ENCODE results near the gene LMBRD1.

LMBRD1 gene

DNA sequence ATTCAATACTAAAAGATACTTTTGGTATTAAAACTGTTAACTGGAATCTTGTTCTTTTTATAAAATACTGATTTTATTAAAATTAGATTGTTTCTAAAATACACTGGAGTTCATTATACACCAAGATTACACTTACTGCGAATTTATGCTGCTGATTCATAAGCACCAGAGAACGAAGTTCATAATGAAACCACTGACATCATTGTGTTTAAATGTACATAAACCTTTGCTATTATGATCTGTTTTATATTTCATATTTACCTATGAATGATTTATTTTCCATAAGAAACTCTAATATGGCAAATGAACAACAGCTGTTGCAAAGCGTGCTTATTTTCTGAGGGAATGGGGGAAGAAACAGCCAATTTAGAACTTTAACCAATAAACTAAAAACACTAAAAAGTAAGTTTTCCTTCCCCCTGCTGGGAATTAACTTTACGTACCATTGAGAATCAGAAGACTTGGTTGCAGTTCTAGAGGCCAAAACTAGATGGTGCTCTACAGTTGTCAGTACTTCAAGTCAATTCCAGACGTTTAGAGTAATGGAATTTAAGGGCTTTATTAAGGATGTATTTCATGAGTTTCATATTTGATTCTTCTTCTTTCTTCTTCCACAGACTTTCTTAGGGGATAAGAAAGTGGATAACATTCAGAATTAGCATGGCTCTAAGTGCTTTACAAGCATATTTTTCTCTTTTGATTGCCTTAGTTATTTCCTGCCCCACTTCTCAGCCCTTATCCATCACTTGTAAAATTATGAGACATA is 38.8 kb upstream of the LMBRD1 start:
- no peak for TF ChIP-seq TEAD4 (IDR thresholded peaks at IDR 0.05)
- peak; percentile 74 for TF ChIP-seq RAD21 (IDR thresholded peaks at IDR 0.05; ENCODE audit: low read depth)

- TF ChIP-seq EGR1 (IDR thresholded peaks at IDR 0.05) (no peak), RAD21 (IDR thresholded peaks at IDR 0.05; ENCODE audit: low read depth) (no peak), ZBTB7A (IDR thresholded peaks at IDR 0.05; ENCODE audit: low read depth) (no peak), TCF12 (IDR thresholded peaks at IDR 0.05; ENCODE audit: low read depth) (no peak), TEAD4 (IDR thresholded peaks at IDR 0.05) (no peak)
Observed at GRCh38 chr6:69832558-69832957, 35.7 kb upstream of the LMBRD1 start.

GRCh38 chr6:69827276-69827893 is 30.6 kb upstream of the LMBRD1 start:
- TF ChIP-seq NFIC (IDR thresholded peaks at IDR 0.05) (no peak), FOXM1 (IDR thresholded peaks at IDR 0.05; ENCODE audit: borderline replicate concordance, low read depth) (no peak), ZBTB7A (IDR thresholded peaks at IDR 0.05; ENCODE audit: low read depth) (no peak), CEBPB (IDR thresholded peaks at IDR 0.05) (no peak), CREB1 (IDR thresholded peaks at IDR 0.05; ENCODE audit: low read depth) (no peak), TCF12 (IDR thresholded peaks at IDR 0.05; ENCODE audit: low read depth) (no peak), YY1 (IDR thresholded peaks at IDR 0.05; ENCODE audit: low read depth) (no peak)
- TF ChIP-seq, protein P1, sequence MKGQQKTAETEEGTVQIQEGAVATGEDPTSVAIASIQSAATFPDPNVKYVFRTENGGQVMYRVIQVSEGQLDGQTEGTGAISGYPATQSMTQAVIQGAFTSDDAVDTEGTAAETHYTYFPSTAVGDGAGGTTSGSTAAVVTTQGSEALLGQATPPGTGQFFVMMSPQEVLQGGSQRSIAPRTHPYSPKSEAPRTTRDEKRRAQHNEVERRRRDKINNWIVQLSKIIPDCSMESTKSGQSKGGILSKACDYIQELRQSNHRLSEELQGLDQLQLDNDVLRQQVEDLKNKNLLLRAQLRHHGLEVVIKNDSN (IDR thresholded peaks at IDR 0.05), result no peak
- TF ChIP-seq, protein P2, sequence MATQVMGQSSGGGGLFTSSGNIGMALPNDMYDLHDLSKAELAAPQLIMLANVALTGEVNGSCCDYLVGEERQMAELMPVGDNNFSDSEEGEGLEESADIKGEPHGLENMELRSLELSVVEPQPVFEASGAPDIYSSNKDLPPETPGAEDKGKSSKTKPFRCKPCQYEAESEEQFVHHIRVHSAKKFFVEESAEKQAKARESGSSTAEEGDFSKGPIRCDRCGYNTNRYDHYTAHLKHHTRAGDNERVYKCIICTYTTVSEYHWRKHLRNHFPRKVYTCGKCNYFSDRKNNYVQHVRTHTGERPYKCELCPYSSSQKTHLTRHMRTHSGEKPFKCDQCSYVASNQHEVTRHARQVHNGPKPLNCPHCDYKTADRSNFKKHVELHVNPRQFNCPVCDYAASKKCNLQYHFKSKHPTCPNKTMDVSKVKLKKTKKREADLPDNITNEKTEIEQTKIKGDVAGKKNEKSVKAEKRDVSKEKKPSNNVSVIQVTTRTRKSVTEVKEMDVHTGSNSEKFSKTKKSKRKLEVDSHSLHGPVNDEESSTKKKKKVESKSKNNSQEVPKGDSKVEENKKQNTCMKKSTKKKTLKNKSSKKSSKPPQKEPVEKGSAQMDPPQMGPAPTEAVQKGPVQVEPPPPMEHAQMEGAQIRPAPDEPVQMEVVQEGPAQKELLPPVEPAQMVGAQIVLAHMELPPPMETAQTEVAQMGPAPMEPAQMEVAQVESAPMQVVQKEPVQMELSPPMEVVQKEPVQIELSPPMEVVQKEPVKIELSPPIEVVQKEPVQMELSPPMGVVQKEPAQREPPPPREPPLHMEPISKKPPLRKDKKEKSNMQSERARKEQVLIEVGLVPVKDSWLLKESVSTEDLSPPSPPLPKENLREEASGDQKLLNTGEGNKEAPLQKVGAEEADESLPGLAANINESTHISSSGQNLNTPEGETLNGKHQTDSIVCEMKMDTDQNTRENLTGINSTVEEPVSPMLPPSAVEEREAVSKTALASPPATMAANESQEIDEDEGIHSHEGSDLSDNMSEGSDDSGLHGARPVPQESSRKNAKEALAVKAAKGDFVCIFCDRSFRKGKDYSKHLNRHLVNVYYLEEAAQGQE (IDR thresholded peaks at IDR 0.05; ENCODE audit: low read depth), result no peak
- TF ChIP-seq, protein P3, sequence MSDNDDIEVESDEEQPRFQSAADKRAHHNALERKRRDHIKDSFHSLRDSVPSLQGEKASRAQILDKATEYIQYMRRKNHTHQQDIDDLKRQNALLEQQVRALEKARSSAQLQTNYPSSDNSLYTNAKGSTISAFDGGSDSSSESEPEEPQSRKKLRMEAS (IDR thresholded peaks at IDR 0.05), result no peak

DNA sequence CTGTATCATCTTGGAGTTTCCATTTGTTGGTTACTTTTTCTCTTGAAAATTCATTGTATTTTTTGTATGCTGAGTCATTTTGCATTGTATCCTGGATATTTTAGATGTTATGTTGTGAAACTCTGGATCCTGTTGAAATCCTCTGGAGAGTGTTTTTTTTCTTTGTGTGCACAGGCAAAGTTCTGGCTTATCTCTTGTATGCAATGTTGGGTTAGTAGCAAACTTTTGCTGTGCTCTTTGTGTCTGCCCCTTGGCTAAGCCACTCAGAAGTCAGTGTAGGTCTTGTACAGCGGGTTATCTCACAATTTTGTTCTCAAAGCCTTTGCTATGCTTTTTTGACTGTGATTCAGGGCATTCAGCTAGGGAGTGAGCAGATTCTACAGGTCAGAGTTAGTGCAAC is 29.1 kb upstream of the LMBRD1 start:
- TF ChIP-seq CEBPB (IDR thresholded peaks at IDR 0.05) (no peak), YY1 (IDR thresholded peaks at IDR 0.05; ENCODE audit: low read depth) (no peak), TAF1 (IDR thresholded peaks at IDR 0.05; ENCODE audit: low read depth) (no peak), TCF12 (IDR thresholded peaks at IDR 0.05; ENCODE audit: low read depth) (no peak), NFIC (IDR thresholded peaks at IDR 0.05) (no peak), EGR1 (IDR thresholded peaks at IDR 0.05) (no peak), FOXM1 (IDR thresholded peaks at IDR 0.05; ENCODE audit: borderline replicate concordance, low read depth) (no peak)
- TF ChIP-seq, protein P3 (IDR thresholded peaks at IDR 0.05), result no peak
- TF ChIP-seq, protein P2 (IDR thresholded peaks at IDR 0.05; ENCODE audit: low read depth), result no peak

- TF ChIP-seq FOXM1 (IDR thresholded peaks at IDR 0.05; ENCODE audit: borderline replicate concordance, low read depth) (no peak), CEBPB (IDR thresholded peaks at IDR 0.05) (no peak), TEAD4 (IDR thresholded peaks at IDR 0.05) (no peak), YY1 (IDR thresholded peaks at IDR 0.05; ENCODE audit: low read depth) (no peak), EP300 (IDR thresholded peaks at IDR 0.05; ENCODE audit: borderline replicate concordance) (no peak), RAD21 (IDR thresholded peaks at IDR 0.05; ENCODE audit: low read depth) (no peak), TAF1 (IDR thresholded peaks at IDR 0.05; ENCODE audit: low read depth) (no peak), ZBTB7A (IDR thresholded peaks at IDR 0.05; ENCODE audit: low read depth) (no peak), NFIC (IDR thresholded peaks at IDR 0.05) (no peak), EGR1 (IDR thresholded peaks at IDR 0.05) (no peak), TCF12 (IDR thresholded peaks at IDR 0.05; ENCODE audit: low read depth) (no peak), CREB1 (IDR thresholded peaks at IDR 0.05; ENCODE audit: low read depth) (no peak)
- TF ChIP-seq, protein P3 (IDR thresholded peaks at IDR 0.05), result no peak
- TF ChIP-seq, protein P1 (IDR thresholded peaks at IDR 0.05), result no peak
- TF ChIP-seq, protein P2 (IDR thresholded peaks at IDR 0.05; ENCODE audit: low read depth), result no peak
Observed at GRCh38 chr6:69820438-69820837, 23.6 kb upstream of the LMBRD1 start.

Data from Ishikawa (cell line).